Stimulated activated CD4-positive, alpha-beta T cell treated with anti-CD3 and anti-CD28 coated beads, Interleukin-4, amount 100 ng/mL, for 4 hours (primary cell): ENCODE results near the gene BRD7.

Source experiments
- DNase-seq, 2 experiments: peaks; one replicate each; pipeline ENCODE4 v3.0.0-alpha.2; 2020

Gene BRD7

GRCh38 chr16:50388496-50388895 is 19.7 kb upstream of the BRD7 start:
- no peak for DNase-seq

- DNase-seq = no peak
Measured at GRCh38 chr16:50386774-50387173, 18.0 kb upstream of the BRD7 start.

- no peak for DNase-seq
Measured at GRCh38 chr16:50386139-50386538, 17.4 kb upstream of the BRD7 start.

GRCh38 chr16:50384500-50385135 is 15.8 kb upstream of the BRD7 start:
- no peak for DNase-seq

- no peak for DNase-seq
Measured at GRCh38 chr16:50381679-50382440, 13.1 kb upstream of the BRD7 start.

- no peak for DNase-seq
Measured at GRCh38 chr16:50378417-50378816, 9.6 kb upstream of the BRD7 start.

GRCh38 chr16:50377001-50377400 is 8.2 kb upstream of the BRD7 start:
- no peak for DNase-seq

GRCh38 chr16:50373780-50374179 is 5.0 kb upstream of the BRD7 start:
- no peak for DNase-seq

GRCh38 chr16:50373345-50373701 is 4.5 kb upstream of the BRD7 start:
- no peak for DNase-seq

GRCh38 chr16:50372611-50373344 is 4.0 kb upstream of the BRD7 start:
- DNase-seq = no peak

GRCh38 chr16:50371936-50372595 is 3.3 kb upstream of the BRD7 start:
- DNase-seq = no peak

- DNase-seq = no peak
Measured at GRCh38 chr16:50371036-50371716, 2.4 kb upstream of the BRD7 start.

GRCh38 chr16:50369133-50369804 is 481 bp upstream of the BRD7 start:
- DNase-seq = no peak

- DNase-seq = no peak
Measured at GRCh38 chr16:50367777-50368409, 895 bp downstream of the BRD7 start.

- no peak for DNase-seq
Measured at GRCh38 chr16:50365791-50366575, 2.8 kb downstream of the BRD7 start.

- DNase-seq = no peak
Measured at GRCh38 chr16:50363656-50364055, 5.1 kb downstream of the BRD7 start.

GRCh38 chr16:50360779-50361178 is 8.0 kb downstream of the BRD7 start:
- no peak for DNase-seq

GRCh38 chr16:50360033-50360778 is 8.6 kb downstream of the BRD7 start:
- DNase-seq = no peak

- no peak for DNase-seq
Measured at GRCh38 chr16:50359626-50360025, 9.2 kb downstream of the BRD7 start.
